Eye (tissue), 1 donor: ENCODE data around the gene PDLIM4.
A peak's percentile ranks its signal among the peaks of the same experiment; 100 is the strongest.

Experiments used
- DNase-seq: peaks from one replicate; pipeline ENCODE4 v3.0.0-alpha.2; 2015

Gene PDLIM4

DNA sequence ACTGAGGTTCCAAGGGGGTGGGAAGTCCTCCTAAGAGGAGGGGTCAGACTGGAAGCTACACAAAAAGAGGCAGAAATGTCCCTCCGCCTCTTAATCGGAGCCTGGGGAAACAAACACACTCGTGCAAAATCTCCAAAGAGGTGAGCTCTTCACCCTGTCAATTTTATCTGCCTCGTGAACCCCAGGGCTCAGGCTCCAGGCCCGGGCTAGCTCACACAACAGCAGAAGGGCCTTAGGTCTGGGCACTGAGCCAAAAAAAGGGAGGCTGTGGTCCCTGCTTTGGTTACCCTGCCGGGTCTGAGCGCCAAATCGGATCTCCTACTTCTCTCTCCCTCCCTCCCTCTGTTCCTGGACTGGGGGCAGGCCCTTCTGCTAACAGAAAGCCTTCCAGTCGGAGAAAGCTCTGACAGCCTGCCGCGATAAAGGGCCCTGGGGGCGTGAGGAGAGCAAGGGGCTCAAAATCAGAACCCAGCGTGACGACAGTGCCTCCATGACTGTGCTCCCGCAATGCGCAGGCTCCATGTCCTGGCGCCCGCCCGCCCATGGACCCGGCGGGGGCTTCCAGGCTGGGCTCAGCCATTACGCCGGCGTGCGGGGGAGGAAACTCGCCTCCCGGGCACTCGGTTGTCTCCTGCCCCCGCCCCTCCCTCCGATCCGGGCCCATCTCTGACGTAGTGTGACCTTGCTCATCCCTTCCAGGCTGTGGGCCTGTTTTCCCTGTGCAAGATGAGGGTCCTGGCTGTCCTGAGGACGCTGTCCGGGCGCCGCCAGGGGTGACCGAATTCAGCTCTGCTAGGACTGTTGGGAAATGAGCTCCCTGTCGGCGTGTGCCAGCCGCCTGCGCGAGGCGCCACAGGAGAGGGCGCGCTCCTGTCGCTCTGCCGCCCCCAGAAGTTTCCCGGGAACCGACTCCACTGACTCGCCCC lies 35.8 kb downstream of the PDLIM4 start:
- peak; percentile 95 for DNase-seq

DNA sequence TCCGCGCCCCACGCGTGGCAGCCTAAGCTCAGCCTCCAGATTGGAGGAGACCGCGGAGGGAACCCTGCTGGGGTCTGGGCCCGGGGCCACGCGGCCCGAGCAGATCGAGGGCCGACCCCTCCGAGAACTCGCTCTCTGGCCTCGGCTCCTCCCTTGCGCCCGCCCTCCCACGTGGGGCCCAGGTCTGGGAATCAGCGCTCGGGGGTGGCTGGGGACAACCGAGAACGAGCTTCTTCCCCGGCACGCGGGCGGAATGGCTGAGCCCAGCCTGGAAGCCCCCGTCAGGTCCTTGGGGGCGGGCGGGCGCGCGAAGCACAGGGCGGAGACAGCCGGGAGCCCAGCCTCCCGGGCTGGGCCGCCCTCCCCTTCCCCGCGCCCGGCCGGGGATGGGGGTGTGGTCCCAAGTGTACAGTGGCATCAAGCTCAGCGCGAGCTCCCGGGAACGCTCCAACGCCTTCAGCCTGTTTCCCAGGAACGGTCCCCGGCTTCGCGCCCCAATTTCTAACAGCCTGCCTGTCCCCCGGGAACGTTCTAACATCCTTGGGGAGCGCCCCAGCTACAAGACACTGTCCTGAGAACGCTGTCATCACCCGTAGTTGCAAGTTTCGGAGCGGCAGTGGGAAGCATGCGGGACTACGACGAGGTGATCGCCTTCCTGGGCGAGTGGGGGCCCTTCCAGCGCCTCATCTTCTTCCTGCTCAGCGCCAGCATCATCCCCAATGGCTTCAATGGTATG lies 36.7 kb downstream of the PDLIM4 start, which contains the start of gene SLC22A4:
Gene SLC22A4 (plus strand): TSS at position 403 of the 736 bp plus-strand sequence. CDS start 223 bp downstream, at position 626.
- peak; percentile 97 for DNase-seq

DNA sequence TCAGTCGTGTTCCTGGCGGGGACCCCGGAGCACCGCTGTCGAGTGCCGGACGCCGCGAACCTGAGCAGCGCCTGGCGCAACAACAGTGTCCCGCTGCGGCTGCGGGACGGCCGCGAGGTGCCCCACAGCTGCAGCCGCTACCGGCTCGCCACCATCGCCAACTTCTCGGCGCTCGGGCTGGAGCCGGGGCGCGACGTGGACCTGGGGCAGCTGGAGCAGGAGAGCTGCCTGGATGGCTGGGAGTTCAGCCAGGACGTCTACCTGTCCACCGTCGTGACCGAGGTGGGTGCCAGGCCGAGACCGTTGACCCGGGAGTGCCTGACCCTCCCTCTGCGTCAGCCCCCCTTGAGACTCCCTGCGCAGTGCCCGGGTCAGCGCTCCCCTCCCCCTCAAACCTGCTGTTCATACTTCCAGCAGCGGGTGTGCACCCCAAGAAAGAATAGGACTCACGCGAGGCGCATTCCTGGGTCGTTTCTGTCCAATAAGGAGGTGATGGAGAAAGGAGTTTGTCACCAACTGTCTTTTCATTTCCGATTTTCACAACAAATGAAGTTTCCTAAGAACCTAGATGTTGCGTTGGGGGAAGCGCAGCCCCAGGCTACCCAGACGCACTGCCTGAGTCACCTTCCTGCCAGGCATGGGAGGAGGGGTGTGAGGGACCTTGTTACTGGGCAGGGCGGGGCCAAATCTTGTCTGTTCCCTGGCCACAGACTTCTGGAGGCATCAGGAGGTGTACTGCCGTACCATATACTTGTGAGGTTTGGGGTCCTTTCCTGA lies 37.4 kb downstream of the PDLIM4 start:
- DNase-seq, result peak; percentile 57

DNA sequence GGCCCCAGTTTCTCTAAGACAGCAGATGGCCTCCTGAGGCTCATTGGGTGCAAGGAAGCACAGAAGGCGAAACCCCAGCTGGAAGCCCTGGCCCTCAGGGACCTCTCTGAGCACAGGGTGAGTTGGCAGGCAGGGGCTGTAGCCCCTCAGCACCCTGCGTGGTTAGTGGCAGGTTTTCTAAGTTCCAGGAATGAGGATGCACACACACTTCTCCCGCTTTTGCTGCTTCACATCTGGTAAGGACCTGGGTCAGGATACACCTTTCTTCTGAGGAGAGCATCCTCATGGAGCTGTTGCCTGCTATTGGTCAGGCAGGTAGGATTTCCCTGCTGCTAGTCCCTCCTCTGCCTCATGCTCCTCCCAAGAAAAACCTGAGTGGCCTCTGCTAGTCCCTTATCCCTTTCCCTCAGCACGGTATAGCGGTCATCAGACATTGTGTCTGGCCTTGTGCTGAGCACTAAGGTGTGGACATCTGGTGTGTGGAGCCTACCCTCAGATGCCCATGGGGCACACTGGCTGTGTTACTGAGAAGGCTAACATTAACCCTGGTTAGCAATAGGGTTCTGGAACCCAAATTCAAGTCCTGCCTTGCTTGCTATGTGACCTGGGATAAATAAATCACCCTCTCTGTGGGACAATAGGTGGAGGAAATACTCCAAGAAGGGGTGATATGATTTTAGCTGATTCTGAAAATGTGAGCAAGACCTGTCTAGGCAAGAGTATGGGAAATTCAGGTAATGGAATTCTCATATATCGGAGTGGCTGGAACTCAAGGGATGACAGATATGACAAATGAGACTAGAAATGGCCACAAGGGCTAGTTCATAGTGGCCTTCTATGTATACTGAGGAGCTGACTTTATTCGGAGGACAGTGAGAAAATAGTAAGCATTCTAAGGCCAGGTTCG lies 38.3 kb downstream of the PDLIM4 start:
- DNase-seq, result no peak

DNA sequence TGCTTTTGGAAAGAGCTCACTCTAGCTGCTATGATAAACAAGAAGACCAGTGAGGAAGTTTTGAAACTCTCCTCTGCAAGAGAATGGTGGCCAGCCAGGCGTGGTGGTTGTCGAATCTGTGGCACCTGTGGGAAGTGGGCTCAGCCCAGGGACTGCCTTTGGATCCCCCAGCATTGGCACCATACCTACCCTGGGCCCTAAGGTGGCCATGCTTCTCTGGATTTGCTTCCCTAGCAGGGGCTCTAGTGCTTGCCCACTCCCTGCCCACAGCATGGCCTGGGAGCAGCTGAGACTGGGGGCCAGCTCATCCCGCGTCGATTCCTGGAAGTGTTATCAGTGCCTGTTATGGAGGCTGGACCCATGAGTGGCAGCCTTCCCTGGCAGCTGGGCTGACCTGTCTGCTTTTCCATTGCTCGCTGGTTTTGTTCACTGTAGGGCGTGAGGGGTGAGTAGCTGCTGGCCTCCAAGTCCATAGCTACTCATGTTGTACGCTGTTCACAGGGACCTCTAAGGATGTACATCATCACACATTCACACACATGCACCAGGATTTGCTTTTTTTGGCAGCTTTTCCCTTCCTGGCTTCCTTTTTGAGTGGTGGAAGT lies 39.0 kb downstream of the PDLIM4 start:
- DNase-seq, result no peak

DNA sequence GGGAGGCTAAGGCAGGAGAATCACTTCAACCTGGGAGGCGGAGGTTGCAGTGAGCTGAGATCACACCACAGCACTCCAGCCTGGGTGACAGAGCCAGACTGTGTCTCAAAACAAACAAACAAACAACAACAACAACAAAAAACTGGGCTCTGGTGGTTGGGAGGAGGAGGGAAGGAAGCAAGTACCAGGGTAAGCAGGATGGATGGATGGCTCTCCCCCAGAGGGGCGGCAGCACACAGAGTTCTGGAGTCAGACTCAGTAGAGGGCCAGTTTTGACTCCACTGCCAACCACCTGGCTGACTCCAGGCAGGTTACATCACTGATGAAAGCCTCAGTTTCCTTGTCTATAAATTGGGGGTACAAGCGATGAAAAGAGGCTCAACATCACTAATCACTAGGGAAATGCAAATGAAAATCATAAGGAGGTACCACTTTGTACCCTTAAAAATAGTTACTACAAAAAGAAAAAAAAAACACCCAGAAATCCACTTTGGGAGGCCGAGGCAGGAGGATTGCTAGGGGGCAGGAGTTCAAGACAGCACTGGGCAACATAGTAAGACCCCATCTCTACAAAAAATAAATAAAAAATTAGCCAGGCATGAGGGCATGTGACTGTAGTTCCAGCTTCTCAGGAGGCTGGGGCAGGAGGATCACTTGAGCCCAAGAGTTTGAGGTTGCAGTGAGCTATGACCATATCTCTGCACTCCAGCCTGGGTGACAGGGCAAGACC lies 39.9 kb downstream of the PDLIM4 start:
- DNase-seq, result no peak

DNA sequence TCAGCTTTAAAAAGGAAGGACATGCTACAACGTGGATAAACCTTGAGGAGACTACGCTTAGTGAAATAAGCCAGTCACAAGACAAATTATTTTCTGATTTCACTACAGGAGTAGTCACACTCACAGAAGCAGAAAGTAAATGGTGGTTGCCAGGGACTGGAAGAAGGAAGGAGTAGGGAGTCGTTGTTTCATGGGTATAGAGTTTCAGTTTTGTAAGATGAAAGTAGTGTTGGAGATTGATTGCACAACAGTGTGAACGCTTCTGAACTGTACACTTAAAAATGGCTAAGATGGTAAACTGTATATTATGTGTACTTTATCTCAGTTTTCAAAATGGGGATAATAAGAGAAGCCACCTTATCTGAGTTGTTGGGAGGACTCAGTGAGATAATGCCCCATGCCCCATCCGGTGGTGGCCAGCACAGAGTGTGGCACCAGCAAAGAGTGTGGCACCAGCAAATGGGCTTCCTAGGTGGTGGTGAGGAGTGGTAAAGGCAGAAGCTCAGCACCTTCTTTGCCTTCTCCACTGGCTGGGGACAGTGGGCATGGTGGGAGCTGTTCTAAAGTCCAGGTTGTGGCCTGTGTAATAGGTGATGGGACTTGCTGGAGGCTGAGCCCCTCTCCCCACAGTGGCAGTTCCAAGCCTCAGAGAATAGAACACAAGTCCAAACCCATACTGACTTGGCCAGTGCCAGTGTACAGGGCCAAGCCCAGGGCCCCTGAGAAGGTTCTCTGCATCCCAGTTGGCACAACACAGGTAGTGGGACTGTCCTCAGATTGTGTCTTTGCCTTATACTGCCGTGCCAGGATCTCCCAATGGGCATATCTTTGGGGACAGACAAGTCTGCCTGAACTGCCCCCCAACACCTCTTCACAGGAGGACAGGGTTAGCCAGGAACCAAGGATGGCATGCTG lies 41.1 kb downstream of the PDLIM4 start:
- no peak for DNase-seq

DNA sequence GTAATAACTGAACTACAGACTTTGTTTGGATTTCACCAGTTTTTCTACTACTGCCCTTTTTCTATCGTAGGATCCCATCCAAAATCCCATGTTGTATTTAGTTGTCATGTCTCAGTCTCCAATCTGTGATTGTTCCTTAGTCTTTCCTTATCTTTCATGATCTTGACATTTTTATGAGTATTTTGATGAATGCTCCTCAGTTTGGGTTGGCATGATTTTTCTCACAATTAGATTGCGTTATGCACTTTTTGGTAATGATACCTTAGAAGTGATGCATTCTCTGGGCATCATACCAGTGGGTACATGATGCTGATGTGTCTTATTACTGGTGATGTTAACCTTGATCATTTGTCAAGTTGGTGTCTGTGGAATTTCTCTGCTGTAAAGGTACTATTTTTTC lies 42.4 kb downstream of the PDLIM4 start:
- DNase-seq, result no peak

DNA sequence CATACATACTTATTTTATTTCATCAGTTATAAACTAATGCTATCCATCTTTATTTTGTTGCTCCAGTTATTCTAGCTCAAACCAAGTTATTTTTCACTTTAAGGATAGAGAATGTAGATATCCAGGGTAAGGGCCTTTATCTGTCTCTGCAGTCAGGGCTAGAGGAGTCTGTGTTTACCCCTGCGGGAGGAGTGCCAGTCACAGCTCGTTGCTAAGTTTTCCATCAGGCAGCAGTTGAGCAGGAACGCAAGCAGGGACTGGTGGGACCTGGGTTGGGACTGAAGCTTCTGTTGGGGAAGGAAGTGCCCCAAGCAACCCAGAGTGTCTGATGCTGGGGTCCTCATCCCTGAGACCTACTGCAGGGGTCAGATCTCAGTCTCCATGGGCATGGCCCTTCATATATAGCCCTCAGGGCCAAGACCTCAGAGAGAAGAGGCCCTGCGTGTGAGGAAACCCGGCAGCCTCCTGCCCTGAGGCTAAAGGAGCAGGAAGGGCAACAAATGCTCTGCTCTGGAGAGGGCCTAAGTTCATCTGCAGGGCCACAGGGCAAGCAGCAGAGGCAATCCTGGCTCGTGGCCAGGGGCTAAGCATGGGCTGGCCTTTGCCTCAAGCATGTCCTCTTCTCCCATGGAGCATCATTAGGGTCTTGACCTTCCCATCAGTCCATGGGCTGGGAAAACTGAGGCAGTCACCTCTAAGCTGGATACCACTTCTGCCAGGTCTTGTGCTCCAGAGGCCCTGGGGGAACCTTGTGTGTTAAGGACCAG lies 43.3 kb downstream of the PDLIM4 start:
- DNase-seq, result peak; percentile 24

DNA sequence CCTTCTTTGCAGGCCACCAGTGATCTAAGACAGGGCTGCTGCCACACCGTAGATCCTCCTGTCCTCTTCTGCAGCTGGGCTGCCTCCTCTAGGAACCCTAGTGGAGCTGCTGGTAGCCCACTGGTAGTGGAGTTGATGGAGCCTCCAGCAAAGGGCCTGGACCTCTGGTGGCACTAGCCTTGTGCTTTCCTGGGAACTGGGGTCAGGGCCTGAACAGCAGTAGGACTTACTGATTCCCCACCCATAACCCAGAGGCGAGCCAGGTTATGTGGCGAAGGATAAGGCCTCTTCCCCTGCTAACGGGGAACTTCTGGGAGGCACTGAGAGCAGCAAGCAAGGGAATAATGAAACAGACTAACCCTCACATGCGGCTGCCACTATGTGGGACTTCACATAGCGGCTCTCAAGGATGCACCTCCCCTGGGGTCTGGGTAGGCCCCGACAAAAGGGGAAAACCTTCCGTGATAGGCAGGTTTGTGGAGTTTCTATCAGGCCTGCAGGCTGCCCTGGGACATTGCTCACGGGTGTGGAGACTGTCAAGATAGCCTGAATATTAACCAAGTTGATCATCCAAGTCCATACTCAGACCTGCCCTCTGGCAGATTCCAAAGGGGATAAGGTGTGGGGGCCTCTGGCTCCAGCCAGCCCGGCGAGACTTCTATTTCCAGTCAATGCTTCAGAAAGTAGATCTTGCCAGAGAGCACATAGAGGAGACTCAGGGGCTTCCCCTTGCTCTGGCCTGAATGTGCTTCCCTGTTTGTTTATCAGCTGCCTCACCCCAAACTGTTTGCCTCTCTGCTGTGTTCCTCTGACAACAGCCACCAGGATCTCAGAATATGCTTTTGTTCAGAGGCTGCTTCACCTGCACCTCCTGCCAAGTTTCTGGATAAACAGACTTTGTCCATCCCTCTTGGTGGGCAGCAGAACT lies 44.1 kb downstream of the PDLIM4 start:
- no peak for DNase-seq

DNA sequence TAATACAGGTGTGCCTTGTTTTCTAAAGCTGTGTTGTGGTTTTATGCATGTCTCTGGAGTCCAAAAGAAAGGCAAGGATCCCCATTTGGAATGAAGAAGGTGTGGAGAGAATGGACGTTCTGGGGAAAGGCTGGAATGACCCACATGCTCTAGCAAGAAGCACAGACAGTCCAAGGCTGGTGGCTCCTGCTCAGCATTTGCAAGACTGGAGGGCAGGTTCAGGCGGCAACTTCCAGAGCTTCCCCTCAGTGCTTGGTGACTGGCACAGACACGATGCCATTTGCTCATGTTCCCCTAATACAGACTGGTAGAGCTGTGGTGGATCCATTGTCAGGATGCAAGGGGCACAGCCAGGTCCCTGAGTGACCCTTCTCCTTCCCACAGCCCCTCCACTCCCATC lies 44.9 kb downstream of the PDLIM4 start:
- no peak for DNase-seq

DNA sequence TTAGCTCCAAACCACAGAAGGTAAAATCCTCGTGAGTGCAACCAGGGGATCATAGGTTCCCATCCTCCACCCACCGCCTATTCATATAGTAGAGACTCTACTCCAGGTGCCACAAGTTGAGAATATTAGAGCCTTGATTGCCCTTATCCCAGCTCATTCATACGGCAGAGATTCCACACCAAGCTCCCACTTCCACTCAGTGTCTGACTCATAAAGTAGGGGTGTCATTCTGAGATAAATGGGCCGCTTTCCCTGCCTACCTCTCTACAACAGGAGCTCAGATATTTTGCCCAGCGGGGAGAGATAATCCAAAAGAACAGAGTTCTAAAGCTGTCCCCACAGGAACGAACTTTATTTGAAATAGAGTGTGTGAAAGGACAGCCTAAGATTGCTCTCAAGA lies 46.1 kb downstream of the PDLIM4 start:
- DNase-seq, result no peak

DNA sequence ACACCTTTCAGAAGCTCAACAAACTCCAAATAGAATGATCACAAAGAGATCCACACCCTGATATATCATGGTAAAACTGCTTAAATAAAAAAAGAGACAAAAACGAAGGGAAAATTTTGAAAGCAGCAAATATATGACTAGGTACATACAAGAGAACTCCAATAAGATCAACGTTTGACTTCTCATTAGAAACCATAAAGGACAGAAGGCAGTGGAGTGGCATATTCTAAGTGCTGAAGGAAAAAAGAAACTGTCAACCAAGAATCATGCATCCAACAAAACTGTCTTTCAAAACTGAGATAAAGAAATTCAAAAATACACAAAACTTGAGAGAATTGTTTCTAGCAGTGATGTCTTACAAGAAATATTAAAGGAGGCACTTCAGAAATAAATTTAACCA lies 47.9 kb downstream of the PDLIM4 start:
- DNase-seq, result no peak

DNA sequence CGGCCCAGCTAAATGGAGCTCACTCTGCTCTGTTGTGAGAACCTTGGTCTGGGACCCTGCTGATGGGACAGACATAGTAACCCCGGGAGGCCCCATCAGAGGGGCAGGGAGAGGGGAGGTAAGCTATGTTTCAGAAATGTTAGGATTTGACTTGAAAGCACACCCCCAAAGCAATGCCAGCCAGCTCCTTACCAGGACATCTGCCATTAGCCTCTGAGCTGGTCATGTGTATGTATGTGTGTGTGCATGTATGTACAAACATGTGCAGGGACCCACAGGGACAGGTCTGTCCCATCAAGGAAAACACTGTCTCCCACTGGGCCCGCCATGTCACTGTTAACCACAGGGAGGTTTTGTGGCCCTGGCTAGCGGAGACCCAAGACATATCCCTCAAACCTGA lies 51.2 kb downstream of the PDLIM4 start:
- no peak for DNase-seq

DNA sequence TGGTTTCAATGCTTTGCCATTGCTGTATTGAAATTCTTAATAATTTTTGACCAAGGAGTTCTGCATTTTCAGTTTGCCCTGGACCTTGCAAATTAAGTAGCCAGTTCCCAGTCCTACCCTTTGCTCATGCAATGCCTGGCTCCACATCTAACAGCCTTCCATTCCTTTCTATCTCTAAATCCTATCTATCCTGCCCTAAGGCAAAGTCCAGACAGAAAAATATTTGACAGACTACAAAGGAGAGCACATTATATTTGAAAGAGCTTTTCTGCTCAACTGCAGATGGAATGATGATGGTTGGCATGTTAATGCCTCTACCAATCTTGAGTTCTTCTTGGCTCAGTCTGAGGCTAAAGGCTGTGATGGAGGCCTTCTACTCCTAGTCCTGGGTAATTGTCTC lies 52.2 kb downstream of the PDLIM4 start:
- no peak for DNase-seq

DNA sequence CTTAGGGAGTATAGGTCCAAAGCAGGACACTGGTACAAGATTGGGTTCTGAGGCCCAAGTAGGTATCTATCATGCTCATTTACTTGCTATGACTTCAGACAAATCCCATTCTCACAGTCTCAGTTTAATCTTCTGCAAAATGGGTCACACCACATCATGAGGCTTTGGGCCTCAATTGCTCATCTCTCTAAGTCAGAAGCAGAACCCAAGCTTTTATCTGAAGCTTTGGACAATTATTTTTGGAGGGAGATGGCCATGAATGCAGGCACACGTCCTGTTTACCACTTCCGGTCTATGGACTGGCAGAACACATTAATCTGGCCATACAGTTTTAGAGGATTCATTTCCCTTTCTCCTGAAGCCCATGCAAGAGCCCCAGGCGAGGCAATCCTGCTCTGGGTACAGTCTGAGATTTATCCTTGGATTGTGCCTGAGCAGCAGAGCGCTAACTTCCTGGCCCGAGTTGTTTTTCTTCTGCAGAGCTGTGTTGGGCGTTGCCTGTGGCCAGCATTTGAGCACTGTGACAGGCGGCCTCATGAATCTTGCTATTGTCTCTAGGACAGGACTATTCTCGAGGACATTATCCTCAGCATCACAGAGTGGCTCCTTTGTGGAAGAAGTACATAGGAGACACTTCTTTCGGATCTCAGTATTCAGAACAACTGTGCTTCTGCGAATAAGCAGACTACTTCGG lies 52.8 kb downstream of the PDLIM4 start:
- no peak for DNase-seq

DNA sequence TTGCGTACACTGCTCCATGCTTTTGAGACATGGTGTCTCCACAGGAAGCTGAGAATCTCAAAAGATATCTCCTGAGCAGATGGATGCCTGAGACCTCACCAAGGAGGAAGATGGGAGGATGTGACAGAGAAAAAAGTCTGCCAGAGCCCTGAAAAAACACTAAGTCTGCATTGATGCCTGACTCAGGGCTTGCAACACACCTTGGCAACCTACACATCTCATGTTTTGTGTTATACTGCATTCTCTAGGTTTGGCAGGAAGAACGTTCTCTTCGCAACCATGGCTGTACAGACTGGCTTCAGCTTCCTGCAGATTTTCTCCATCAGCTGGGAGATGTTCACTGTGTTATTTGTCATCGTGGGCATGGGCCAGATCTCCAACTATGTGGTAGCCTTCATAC lies 55.9 kb downstream of the PDLIM4 start:
- DNase-seq, result no peak
